Activated T-cell treated with anti-CD3 and anti-CD28 coated beads, Interleukin-2, amount 50 U/mL, for 24 hours (primary cell): ENCODE data around the gene TOMM20.
"Not testable (repeated sequence)": the region's sequence is repeated elsewhere in the genome, so short reads cannot be mapped to it uniquely, and the experiment has no call there.

Experiments used
- DNase-seq: peaks from one replicate; pipeline ENCODE4 v3.0.0-alpha.2; 2020
- H3K27ac Mint-ChIP-seq: 2 replicates; pipeline ENCODE4 v1.8.0; 2020; ENCODE audit warnings: mild to moderate bottlenecking, mixed read lengths
- H3K27me3 Mint-ChIP-seq: 2 replicates; pipeline ENCODE4 v1.8.0; 2020; ENCODE audit warnings: mixed read lengths
- H3K36me3 Mint-ChIP-seq: 2 replicates; pipeline ENCODE4 v1.8.0; 2020; ENCODE audit warnings: low read depth, mixed read lengths
- H3K4me1 Mint-ChIP-seq: 2 replicates; pipeline ENCODE4 v1.8.0; 2020; ENCODE audit warnings: low read depth, mixed read lengths
- H3K4me3 Mint-ChIP-seq: 2 replicates; pipeline ENCODE4 v1.8.0; 2020; ENCODE audit warnings: mild to moderate bottlenecking, moderate library complexity, mixed read lengths
- H3K9me3 Mint-ChIP-seq: 2 replicates; pipeline ENCODE4 v1.8.0; 2020; ENCODE audit warnings: mixed read lengths

The TOMM20 gene

DNA sequence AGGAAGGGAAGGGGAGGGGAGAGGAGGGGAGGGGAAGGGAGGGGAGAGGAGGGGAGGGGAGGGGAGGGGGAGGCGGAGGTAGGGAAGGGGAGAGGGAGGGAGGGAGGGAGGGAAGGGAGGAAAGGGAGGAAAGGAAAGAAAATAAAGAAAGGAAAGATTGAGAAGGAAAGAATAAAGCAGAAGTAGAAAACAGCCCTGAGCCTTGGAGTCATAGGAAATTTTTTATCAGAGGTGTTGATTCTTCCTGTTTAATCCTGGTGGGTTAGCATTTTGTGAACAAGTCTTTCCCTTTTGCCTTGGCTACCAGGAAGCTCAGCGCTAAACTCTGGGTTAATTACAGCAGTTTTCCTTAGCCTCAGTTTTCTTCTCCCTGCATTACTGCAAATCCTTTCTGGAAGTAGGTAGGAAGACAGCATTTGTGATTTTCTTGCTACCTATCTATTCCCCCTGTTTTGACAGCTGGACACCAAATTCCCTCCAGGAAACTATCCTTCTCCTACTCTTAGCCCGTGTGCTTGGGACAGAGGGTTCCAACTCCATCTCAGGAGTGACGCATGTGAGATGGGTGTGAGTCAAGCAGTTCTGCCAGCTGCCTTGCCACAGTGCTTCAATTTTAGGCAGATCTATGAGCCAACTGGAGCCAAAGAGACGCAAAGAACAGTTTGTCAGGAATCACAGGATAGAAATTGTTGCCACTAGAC is 26.9 kb downstream of the TOMM20 start:
- Mint-ChIP-seq H3K9me3 (no peaks in the 10 kb centered on the region), H3K36me3 (peaks cover 9% of the 10 kb centered on the region)

DNA sequence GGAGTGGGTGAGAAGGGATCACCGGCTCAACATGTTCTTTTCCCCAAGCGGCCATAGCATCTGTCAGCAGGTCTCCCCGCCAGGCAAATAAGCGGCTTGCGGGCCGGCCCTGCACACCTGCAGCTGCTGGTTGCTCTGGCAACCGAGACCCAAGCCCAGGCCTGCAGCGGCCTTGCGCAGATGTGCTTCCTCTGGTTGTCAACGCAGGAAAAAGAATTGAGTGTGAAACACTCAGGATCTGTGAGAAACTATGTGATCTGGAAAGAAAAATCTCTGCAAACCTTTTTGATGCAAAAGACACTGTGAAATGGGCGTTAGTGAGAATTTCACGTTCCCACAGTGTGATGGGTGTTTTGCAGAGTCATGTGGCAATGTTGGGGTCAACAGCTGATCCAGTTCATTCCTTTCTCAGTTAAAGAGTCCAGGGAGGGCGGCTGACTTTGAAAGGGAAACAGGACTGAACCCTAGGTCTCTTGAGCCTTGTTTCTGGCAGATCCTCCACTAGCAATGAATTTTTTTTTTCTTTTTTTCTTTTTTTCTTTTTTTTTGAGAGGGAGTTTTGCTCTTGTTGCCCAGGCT is 28.4 kb downstream of the TOMM20 start:
- Mint-ChIP-seq H3K27me3 (peaks cover 2% of the 10 kb centered on the region), H3K4me1 (peaks cover 31% of the 10 kb centered on the region), H3K36me3 (peaks cover 4% of the 10 kb centered on the region), H3K4me3 (no peak overlapping the region), H3K9me3 (no peaks in the 10 kb centered on the region), H3K27ac (no peak overlapping the region)
- peak; percentile 23 for DNase-seq

More for the DNA sequence above, 26.9 kb downstream of the TOMM20 start:
- Mint-ChIP-seq H3K27me3 (peaks cover 2% of the 10 kb centered on the region), H3K4me1 (peaks cover 43% of the 10 kb centered on the region), H3K27ac (no peak overlapping the region), H3K4me3 (no peak overlapping the region)
- no peak for DNase-seq

DNA sequence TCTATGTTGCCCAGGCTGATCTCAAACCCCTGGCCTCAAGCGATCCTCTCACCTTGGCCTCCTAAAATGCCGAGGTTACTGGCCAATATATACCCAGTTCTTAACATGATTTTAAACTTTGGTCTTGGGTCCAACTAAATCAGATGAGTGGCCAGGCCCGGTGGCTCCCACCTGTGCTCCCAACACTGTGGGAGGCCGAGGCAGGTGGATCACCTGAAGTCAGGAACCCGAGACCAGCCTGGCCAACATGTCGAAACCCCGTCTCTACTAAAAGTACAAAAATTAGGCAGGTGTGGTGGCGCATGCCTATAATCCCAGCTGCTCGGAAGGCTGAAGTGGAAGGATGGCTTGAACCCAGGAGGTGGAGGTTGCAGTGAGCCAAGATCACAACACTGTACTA is 29.6 kb downstream of the TOMM20 start:
- Mint-ChIP-seq H3K27me3 (peaks cover 2% of the 10 kb centered on the region), H3K9me3 (no peaks in the 10 kb centered on the region), H3K27ac (no peak overlapping the region), H3K36me3 (no peaks in the 10 kb centered on the region), H3K4me1 (peaks cover 20% of the 10 kb centered on the region), H3K4me3 (no peak overlapping the region)
- DNase-seq: peak; percentile 16

DNA sequence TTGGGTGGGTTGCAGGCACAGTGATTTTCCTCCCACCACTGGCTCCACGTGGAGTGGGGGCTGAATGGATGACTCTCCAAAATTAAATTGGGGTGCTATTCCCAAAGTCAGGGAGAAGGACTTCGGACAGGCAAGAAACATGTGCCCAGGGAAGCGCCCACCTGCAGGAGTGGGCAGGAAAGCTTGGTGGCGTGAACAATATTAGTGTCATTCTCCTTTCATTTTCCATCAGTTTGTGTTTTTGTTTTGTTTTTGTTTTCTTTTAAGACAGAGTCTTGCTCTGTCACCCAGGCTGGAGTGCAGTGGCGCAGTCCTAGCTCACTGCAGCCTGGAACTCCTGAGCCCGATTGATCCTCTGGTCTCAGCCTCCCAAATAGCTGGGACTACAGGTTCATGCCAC is 30.1 kb downstream of the TOMM20 start:
- no peak overlapping the region for H3K27ac Mint-ChIP-seq

DNA sequence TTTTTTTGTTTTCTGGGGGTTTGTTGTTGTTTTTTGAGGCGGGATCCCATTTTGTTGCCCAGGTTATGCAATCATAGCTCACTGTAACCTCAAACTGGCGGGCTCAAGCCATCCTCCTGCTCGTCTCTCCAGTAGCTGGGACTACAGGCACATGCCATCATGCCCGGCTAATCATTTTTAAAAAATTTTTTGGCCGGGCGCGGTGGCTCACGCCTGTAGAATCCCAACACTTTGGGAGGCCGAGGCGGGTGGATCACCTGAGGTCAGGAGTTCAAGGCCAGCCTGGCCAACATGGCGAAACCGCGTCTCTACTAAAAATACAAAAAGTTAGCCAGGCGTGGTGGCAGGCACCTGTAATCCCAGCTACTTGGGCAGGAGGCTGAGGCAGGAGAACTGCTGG is 31.1 kb downstream of the TOMM20 start:
- not testable (repeated sequence) for H3K27ac Mint-ChIP-seq, H3K36me3 Mint-ChIP-seq, H3K27me3 Mint-ChIP-seq, H3K9me3 Mint-ChIP-seq, H3K4me3 Mint-ChIP-seq
- DNase-seq: peak; percentile 18
- H3K4me1 Mint-ChIP-seq: peaks cover 13% of the 10 kb centered on the region

More for the DNA sequence above, 30.1 kb downstream of the TOMM20 start:
- peaks cover 2% of the 10 kb centered on the region for H3K27me3 Mint-ChIP-seq
- peaks cover 20% of the 10 kb centered on the region for H3K4me1 Mint-ChIP-seq
- no peak overlapping the region for H3K4me3 Mint-ChIP-seq
- no peaks in the 10 kb centered on the region for H3K36me3 Mint-ChIP-seq
- no peak for DNase-seq
- no peaks in the 10 kb centered on the region for H3K9me3 Mint-ChIP-seq

DNA sequence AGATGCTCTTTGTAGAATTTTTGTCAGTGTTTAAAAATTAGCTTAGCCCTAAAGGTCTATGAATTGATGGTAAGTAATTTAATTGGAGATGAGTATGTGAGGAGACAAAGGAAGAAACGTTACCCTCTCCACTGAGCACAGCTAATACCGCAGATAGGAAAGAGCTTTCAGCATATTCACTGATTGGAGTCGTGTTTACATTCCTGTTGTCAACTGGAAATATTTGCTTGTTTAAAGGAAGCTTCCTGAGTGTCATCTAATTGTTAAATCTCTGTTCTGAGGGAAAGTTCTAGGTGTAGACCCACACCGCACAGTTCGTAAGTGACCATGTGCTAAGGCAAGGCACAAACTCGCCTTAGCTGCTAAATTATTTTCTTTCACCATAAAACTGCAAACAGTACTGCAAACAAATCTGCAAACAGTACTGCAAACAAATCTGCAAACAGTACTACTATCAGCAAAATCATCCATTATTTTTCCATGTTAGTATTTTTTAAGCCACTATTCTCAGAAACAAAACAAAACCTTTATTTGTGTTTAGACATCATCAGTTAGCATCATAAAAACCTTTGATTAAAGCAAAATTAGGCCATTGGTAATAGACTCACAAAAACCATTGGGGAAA is 32.6 kb downstream of the TOMM20 start:
- DNase-seq: no peak
- Mint-ChIP-seq H3K4me3 (no peak overlapping the region), H3K4me1 (peaks cover 7% of the 10 kb centered on the region), H3K36me3 (no peaks in the 10 kb centered on the region), H3K27ac (no peak overlapping the region), H3K9me3 (no peaks in the 10 kb centered on the region), H3K27me3 (peaks cover 2% of the 10 kb centered on the region)

DNA sequence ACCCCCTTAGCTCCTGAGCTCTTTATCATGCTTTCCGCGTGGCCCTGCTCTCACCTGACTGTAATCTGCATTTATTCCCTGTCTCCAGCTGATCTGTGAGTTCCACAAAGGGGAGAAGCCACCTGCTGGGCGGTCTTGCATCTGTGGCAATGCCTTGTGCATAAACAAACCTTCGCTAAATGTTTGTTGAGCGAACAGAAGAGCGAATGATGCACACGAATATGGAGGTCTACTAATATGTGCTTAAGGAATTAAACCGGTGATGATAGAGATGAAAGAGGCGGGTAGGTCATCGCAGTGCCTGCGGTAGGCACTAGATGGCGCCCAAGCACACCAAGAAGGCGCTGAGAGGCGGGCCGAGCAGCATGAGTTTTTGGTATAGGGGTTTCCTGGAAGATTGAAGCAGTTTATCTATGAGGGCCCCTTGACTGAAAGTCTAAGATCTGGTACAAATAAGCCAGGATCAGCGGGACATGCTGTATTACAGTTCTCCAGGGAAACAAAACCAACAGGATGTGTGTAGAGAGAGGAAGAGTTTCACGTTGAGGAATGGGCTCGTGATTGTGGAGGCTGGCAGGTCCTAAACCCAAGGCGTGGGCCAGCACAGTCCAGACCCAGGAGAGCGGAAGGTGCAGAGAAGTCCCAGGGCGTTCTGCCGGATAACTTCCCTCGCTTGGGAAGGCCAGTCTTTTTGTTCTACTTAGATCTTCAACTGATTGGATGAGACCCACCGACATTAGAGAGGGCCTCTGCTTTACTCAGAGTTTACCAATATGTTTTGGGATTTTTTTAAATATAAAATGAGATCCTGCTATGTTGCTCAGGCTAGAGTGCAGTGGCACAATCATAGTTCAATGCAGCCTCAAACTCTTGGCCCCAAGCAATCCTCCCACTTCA is 34.7 kb downstream of the TOMM20 start:
- DNase-seq: peak; percentile 90
- Mint-ChIP-seq H3K36me3 (no peaks in the 10 kb centered on the region), H3K27me3 (peaks cover 2% of the 10 kb centered on the region), H3K4me1 (peaks cover 13% of the 10 kb centered on the region), H3K9me3 (no peaks in the 10 kb centered on the region), H3K27ac (no peak overlapping the region), H3K4me3 (no peak overlapping the region)

DNA sequence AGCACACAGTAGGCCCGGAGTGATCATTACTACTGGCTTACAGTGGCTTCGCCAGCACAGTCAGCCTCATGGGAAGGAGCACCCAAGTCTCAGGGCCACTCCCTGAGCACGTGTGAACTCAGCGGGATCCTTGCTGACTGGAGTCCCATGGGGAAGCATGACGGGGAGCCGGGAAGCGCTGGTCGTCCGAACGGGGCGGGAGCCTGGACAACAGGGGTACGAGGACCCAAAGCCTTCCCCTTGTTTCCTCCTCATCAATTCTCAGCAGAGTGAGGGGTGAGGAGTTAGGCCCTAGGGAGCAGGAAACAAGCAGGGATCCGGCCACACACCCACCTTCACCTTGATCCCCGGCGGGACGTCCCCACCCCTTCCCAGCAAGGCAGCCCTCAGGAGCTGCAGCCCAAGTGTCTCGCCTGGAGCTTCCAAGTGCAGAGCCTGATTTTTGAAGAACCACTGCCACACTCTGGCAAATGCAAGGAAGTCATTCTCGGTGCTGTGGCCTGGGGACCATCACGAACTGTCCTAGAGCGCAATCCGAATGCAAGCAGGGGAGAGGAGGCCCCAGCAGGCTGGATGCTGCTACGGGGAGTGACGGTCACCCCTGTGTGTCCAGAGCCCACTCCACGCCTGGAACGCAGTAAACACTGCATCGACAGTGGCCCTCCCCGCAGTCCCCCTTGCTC is 35.5 kb downstream of the TOMM20 start:
- H3K9me3 Mint-ChIP-seq: no peaks in the 10 kb centered on the region
- no peaks in the 10 kb centered on the region for H3K36me3 Mint-ChIP-seq
- peaks cover 13% of the 10 kb centered on the region for H3K4me1 Mint-ChIP-seq
- no peak overlapping the region for H3K4me3 Mint-ChIP-seq
- H3K27ac Mint-ChIP-seq: no peak overlapping the region
- no peak for DNase-seq
- H3K27me3 Mint-ChIP-seq: peaks cover 2% of the 10 kb centered on the region

DNA sequence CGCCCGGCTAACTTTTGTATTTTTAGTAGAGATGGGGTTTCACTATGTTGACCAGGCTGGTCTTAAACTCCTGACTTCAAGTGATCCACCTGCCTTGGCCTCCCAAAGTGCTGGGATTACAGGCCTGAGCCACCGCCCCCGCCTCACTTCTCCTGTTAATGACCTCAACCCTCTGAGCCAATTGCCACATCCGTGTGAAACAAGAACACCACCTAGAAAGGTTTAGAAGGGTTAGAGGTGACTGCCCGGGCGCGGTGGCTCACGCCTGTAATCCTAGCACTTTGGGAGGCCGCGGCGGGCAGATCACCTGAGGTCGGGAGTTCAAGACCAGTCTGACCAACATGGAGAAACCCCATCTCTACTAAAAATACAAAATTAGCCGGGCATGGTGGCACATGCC is 36.2 kb downstream of the TOMM20 start:
- H3K27ac Mint-ChIP-seq, H3K27me3 Mint-ChIP-seq, DNase-seq, H3K4me3 Mint-ChIP-seq, H3K9me3 Mint-ChIP-seq, H3K36me3 Mint-ChIP-seq: not testable (repeated sequence)
- peaks cover 13% of the 10 kb centered on the region for H3K4me1 Mint-ChIP-seq

DNA sequence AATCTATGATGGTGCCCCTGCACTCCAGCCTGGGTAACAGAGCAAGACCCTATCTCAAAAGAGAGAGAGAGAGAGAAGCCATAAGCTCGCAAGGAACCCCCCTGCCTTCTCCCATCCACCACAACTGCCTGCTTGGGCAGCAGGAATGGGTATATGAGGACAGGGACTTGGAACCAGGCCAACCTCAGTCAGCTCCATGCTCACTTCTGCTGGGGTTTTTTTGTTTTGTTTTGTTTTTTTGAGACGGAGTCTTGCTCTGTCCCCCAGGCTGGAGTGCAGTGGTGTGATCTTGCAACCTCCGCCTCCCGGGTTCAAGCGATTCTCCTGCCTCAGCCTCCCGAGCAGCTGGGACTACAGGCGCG is 36.6 kb downstream of the TOMM20 start:
- H3K9me3 Mint-ChIP-seq, H3K36me3 Mint-ChIP-seq, DNase-seq, H3K4me3 Mint-ChIP-seq, H3K27ac Mint-ChIP-seq, H3K27me3 Mint-ChIP-seq: not testable (repeated sequence)
- H3K4me1 Mint-ChIP-seq: peaks cover 13% of the 10 kb centered on the region

DNA sequence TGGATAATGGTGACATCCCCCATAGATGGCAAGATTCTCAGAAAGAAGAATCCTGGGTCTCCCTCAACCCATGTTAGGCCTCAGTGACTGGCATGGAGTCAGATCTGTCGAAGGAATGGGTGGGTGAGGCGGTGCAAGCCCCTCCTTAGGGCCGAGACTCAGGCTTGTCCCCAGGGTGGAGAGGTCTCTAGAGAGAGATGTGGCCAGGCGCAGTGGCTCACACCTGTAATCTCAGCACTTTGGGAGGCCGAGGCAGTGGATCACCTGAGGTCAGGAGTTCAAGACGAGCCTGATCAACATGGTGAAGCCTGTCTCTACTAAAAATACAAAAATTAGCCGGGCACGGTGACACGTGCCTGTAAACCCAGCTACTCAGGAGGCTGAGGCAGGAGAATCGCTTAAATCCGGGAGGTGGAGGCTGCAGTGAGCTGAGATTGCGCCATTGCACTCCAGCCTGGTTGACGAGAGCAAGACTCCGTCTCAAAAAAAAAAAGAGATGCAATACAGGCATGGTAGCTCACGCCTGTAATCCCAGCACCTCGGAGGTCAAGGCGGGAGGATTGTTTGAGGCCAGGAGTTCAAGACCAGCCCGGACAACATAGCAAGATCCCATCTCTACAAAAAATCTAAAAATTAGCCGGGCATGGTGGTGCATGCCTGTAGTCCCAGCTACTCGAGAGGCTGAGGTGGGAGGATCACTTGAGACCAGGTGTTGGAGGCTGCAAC is 37.2 kb downstream of the TOMM20 start:
- DNase-seq, H3K4me3 Mint-ChIP-seq, H3K9me3 Mint-ChIP-seq, H3K36me3 Mint-ChIP-seq, H3K27ac Mint-ChIP-seq, H3K27me3 Mint-ChIP-seq: not testable (repeated sequence)
- peaks cover 13% of the 10 kb centered on the region for H3K4me1 Mint-ChIP-seq

DNA sequence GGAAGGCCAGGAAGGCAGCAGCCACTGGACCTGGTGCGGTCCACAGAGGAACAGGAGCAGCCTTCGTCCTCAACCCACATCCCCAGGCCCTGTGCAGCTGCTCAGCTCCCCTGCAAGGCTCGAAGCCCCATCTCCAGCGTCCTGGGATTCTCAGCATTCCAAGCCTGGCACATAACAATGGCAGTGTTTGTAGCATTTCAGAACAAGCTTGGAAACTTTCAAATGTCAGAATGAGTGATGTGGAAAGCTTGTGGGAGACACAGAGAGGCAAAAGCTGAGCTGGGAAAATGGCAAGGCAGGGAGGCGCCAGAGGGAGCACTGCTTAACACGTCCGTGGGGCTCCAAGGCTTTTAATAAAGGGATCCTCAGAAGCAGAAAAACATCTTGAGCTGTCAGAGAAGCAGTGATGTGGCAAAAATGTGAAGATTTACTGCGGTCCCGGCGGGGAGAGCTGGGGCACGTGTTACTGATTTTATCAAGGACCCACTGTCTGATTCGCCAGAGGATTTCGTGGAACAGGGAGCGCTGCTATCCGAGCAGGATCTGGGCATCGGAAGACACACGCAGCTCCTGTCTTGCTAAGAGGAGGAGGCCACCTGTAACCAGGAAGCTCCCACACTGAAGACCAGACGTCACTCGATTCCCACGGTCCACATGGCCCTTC is 38.1 kb downstream of the TOMM20 start:
- no peaks in the 10 kb centered on the region for H3K9me3 Mint-ChIP-seq
- H3K27ac Mint-ChIP-seq: no peak overlapping the region
- peak; percentile 12 for DNase-seq
- no peak overlapping the region for H3K4me3 Mint-ChIP-seq
- peaks cover 13% of the 10 kb centered on the region for H3K4me1 Mint-ChIP-seq
- H3K27me3 Mint-ChIP-seq: no peaks in the 10 kb centered on the region
- H3K36me3 Mint-ChIP-seq: no peaks in the 10 kb centered on the region

DNA sequence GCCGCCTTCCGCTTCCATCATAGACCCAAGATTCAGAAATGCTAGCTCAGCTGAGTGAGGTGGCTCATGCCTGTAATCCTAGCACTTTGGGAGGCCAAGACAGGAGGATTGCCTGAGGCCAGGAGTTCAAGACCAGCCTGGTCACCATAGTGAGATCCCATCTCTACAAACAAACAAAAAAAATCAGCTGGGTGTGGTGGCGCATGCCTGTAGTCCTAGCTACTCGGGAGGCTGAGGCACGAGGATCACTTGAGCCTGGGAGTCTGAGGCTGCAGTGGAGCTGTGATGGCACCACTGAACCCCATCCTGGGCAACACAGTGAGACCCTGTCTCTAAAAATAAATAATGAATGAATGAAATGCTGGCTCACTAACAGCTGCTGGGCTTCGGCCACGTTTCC is 39.7 kb downstream of the TOMM20 start:
- H3K36me3 Mint-ChIP-seq: no peaks in the 10 kb centered on the region
- DNase-seq: peak; percentile 23
- no peak overlapping the region for H3K27ac Mint-ChIP-seq
- peaks cover 12% of the 10 kb centered on the region for H3K4me1 Mint-ChIP-seq
- no peaks in the 10 kb centered on the region for H3K9me3 Mint-ChIP-seq
- H3K4me3 Mint-ChIP-seq: no peak overlapping the region
- H3K27me3 Mint-ChIP-seq: no peaks in the 10 kb centered on the region
